GM19452 (cell line): ENCODE measurements around the gene HEATR5A.
"Not testable (repeated sequence)": the region's sequence is repeated elsewhere in the genome, so short reads cannot be mapped to it uniquely, and the experiment has no call there.

Source experiments
- ATAC-seq: cut with Tn5 transposase; IDR thresholded peaks from one replicate; pipeline ENCODE4 v1.9.1; 2021; ENCODE audit not compliant: unreplicated experiment

The HEATR5A gene

DNA sequence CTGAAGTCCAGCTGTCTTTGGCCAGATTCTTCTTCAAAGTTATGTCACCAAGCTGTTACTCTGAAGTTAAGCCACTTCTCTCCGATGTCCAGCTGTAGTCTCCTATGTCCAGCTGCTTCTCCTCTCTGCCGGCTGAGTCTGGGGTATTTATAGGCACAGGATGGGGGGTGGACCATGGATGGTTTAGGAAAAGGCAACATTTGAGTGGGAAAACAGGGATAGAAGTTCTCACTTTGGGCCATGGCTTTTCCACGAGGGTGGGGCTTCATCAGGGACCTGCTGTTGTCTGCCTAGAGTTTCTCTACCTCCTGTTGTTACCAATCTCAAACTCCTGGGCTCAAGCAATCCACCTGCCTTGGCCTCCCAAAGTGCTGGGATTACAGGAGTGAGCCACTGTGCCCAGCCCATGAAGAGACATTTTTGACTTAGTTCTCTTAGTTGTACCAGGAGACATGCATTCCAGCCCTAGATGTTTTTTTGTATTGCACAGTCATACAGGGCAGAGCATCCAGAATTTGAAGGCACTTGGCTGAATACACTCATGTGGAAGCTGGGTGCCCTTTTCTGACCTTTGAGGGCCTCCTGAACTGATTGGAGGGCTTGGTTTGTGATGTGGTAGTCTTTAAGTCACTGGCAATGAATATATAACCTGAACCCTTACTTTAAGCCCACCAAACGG, 132.9 kb downstream of the HEATR5A start:
- ATAC-seq = no peak

DNA sequence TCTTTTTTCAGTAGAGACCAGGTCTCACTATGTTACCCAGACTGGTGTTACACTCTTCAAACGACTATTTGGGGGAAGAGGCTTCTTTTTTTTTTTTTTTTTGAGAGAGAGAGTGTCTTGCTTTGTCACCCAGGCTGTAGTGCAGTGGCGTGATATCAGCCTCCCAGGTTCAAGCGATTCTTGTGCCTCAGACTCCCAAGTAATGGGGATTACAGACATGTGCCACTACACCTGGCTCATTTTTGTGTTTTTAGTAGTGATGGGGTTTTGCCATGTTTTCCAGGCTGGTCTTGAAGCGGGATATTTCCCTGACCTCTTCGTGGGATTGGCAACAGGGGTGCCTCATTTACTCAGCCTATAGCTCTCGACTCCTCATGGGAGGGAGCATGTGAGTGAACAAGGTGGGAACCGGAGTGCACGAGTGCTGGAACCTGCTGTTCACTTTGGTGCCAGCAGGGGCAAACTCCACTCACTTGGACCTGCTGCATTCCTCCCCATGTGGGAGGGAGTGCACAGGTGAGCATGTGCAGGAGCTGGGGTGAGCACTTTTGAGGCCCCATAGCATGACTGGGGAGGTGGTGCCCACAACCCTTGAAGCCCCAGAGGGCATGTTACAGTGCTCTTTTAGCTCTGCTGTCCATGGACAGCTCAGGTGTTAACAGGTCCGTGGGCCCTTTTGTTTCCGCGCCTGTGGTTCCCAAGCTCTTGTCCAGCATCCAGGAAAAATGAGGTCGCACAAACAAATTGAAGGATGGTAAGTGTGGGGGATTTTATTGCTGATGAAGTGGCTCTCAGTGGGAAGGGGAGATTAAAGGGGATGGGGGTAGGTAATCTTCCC, 133.7 kb downstream of the HEATR5A start:
- ATAC-seq = no peak

DNA sequence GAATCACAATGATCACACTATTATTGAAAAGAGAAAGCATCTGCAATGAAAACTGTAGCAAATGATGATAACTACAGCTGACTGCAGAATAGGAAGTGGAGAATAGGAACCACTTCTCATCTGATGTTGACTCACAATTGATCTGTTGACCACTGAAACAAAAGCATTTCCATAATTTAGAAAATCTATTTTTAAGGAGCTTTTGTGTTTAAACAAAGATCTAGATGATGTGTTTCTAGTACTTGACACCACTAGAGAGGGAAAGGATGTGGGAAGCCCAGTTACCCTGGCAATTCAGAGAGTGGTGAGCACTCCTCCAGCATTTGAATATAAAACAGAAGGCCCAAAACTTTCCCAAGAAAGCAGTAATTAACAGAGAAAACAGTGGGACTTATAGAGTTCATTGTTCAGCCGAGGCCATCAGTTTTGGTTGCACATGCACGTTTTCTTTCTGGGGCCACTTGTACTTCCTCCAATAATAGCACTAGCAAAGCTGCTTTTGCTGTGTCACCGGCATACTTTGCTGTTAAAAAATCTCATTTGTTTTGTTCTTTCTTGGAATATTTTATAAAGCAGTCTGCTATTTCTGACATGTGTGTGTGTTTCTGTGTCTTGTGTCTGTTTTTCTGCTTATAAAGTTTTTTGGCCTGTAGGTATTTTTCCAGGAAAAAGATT, 136.6 kb downstream of the HEATR5A start:
- peak; percentile 65 for ATAC-seq

DNA sequence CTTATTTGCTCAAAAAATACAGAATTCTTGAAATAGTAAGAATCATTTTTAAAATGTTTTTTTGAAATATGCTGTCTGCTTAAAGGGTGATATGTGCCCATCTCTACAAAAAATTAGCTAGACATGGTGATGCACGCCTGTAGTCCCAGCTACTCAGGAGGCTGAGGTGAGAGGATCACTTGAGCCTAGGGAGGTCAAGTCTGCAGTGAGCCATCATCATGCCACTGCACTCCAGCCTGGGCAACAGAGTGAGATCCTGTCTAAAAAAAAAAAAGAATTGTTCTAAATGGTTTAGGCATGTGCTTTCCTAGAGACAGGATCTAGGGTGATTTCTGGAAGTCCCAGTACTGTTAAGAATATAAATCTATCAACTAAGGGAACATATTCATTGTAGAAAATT, 137.2 kb downstream of the HEATR5A start:
- peak; percentile 17 for ATAC-seq

DNA sequence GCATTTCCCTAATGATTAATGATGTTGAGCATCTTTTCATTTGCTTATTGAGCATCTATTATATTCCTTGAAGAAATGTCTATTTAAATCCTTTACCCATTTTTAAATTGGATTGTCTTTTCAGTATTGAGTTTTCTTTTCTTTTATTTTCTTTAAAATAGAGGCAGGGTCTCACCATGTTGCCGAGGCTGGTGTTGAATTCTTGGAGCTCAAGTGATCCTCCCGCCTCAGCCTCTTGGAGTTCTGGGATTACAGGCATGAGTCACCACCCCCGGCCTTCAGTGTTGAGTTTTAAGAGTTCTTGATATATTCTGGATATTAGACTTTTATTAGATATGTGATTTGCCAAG, 139.5 kb downstream of the HEATR5A start:
- ATAC-seq = no peak

DNA sequence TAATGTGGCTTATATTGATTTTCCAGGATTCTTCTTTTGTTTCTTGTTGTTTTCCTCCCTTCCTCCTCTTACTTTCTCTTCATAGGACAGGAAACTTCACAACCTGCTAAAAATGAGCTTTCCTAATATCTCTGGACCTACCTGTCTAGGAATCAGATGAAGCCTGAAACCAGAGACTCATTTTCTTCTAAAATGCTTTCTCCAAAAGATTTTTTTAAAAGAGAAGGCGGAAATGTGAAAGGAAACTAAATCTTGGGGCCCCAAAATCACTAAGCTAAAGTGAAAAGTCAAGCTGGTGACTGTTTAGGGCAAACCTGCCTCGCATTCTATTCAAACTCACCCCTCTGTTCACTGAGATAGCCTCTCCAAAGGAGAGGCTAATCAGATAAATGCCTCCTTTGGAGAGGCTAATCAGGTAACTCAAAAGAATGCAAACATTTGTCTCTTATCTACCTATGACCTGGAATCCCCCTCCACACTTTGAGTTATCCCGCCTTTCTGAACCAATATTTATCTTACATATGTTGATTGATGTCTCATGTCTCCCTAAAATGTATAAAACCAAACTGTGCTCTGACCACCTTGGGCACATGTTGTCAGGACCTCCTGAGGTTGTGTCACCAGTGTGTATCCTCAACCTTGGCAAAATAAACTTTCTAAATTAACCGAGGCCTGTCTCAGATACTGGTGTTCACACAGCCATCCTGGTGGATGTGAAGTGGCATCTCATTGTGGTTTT, 140.0 kb downstream of the HEATR5A start:
- no peak for ATAC-seq

DNA sequence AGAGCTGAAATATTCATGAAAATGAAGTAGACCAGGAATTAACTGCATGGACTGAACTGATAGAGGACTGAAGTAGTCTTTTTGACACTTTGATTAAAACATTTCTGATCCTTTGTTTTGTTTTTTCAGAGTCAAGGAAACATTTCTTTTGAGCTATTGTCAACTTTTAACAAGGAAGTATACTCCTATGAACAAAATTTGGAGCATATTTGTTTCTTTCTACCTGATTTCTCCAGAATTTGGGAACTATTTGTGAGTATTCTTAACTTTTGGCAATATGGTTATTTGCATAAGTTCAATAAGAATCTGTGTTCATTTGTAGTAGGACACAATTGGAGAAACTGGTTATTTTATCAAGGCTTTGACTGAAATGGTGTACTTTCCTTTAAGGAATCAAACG, 141.5 kb downstream of the HEATR5A start:
- ATAC-seq = no peak

DNA sequence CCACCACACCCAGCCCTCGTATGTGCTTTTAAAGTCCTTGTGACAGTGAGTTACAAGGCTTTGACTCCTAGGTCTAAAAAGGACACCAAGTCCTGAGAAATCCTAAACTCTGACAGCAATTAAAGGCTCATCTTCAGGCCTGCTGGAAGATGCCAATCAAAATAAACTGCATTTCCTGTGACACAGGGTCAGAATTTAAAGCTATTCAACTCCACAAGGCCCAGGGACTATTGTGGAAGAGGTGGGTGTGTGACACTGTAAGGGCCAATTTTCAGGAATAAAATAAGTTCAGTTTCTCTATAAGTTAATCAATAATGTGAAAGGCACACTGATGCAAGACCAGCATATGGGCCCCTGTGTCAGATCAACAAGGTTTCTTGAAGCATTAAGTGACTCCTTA, 143.3 kb downstream of the HEATR5A start:
- ATAC-seq = no peak

DNA sequence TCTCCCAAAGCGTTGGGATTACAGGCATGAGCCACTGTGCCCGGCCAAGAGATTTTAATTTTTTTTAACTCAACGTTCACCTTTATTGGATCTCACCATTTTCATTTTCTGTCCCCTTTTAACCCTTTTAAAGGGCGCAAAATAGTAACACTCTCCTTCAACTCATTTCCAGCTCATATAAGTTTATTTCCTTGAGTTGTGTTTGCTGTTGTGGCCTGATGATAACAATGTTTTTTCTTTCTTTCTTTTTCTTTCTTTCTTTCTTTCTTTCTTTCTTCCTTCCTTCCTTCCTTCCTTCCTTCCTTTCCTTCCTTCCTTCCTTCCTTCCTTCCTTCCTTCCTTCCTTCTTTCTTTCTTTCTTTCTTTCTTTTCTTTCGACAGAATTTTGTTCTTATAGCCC, 143.9 kb downstream of the HEATR5A start:
- not testable (repeated sequence) for ATAC-seq

DNA sequence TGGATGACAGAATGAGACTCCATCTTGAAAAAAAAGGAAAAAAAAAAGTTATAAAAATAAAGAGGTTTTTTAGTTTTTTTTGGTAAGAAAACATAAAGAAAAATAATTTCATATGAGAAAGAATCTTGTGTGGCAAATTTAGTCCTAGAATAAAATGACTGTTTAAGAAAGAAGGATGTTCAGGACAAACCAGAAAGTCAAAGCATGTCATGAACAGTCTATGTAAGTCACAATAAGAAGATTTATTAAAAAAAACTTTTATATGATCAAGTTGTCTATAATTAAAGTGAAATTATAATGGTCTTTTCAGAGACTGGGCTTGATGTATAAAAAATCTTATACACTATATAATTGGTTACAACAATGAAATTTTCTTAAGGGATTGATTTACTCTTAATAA, 144.6 kb downstream of the HEATR5A start:
- ATAC-seq = no peak

DNA sequence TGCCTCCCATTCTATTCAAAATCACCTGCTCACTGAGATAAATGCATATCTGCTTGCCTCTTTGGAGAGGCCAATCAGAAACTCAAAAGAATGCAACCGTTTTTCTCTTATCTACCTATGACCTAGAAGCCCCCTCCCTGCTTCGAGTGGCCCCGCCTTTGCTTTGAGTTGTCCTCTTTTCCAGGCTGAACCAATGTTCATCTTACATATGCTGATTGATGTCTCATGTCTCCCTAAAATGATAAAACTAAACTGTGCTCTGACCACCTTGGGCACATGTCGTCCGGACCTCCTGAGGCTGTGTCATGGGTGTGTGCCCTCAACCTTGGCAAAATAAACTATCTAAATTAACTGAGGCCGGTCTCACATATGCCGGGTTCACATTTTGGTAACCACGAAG, 148.7 kb downstream of the HEATR5A start:
- no peak for ATAC-seq

DNA sequence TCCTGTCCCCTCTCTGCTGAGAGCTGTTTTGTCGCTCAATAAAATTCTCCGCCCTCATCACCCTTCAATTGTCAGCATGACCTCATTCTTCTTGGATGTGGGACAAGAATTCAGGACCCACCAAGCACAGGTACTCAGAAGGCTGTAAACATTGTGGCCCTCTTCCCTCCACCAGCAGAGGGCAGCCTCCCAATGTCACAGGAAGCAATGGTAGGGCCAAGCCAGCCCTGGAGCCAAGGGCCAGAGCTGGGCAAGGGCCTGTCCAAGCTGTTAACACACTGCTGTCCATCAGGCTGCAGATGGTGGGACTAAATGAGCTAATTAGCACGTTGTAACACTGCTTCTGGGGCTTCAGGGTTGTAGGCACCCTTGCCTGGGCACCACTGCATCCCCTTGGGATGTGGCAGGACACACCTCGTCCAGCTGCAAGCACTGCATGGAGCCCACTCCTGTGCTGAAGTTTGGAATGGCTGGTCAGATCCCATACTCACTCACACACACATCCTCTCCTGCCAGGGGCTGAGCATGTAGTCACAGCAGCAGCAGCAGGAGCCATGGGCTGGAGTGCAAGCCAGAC, 150.1 kb downstream of the HEATR5A start:
- ATAC-seq = no peak

DNA sequence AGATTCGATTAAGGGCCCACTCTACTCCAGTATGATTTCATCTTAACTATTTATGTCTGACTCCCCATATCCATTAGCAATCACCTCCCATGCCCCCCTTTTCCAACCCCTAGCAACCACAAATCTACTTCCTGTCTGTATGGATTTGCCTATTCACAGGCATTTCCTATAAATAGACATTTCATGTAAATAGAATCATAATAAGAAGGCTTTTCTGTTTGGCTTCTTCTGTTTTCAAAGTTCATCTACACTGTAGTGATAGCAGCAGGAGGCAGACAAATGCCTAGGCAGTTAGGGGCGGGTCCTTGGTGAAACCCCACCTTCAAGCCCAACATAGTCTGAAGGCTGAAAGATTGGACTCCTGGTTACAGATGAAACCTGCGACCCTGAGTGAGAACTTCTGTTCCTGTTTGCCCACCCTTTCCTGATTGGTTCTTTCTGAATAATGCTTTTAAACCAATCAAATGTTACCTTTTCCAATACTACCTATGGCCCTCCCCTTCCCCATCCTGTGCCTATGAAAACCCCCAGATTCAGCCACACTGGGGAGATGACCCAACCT, 150.6 kb downstream of the HEATR5A start:
- no peak for ATAC-seq

DNA sequence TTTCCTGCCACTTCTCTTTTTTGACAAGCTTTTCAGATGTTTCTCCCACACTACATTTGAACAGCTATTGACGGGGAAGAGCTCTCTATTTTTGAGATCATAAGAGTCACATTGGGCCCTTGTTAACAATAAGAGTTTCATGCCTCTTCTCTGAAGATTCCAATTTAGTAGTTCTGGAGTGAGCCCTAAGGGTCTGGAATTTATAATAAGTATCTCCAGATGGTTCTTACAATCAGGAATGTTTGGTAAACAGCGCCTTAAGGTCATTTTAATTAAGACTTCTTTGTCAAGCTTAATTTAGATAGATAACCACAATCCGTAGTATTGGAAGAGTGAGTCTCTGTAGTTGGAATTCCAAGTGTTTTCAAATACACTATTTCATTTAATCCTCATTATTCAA, 152.1 kb downstream of the HEATR5A start:
- no peak for ATAC-seq

DNA sequence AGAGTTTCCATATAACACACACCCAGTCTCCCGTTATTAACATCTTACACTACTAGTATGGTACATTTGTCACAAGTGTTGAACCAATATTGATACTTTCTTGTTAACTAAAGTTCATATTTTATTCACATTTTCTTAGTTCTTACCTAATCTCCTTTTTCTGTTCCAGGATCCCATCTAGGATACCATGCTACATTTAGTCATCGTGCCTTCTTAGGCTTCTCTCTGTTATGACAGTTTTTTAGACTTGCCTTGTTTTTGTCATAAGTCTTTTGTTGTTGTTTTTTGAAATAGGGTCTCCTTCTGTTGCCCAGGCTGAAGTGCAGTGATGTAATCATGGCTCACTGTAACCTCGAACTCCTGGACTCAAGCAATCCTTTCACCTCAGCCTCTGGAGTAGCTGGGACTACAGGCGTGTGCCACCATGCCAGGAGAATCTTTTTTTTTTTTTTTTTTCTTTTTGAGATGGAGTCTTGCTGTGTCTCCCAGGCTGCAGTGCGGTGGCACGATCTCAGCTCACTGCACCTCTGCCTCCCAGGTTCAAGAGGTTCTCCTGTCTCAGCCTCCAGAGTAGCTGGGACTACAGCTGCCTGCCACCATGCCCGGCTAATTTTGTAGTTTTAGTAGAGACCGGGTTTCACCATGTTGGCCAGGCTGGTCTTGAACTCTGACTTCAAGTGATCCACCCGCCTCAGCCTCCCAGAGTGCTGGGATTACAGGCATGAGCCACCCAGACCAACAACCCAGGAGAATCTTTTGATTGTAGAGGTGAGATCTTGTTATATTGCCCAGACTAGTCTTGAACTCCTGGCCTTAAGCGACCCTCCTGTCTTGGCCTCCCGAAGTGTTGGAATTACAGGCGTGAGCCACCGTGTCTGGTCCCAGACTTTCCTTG, 153.7 kb downstream of the HEATR5A start:
- ATAC-seq = no peak

DNA sequence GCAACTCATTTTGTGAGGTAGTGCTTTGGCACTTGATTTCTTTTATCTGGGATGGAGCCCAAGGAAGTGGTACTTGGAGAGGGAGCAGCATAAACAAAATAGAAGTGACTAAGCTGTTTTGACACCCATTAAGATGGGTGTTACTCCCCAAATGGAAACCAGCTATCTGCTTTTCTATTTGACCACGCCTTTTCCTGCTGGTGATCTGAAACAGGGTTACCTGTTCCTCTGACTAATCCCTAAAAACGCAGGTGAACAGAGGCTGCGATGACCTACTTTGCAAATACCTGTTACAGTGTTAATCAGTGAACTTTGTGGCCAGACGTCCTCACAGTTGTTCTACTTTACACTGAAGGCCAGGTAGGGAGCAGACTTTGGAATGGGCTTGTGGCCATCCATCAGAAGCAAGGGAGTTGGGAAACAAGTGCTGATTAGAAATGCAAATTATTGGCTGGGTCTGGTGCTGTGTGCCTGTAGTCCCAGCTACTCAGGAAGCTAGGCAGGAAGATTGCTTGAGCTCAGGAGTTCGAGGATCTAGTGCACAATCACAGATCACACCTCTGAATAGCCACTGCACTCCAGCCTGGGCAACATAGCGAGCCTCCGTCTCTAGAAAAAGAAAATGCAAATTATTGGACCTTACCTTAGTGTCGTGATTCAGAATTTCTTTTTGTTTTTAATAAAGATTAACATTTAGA, 154.5 kb downstream of the HEATR5A start:
- no peak for ATAC-seq

DNA sequence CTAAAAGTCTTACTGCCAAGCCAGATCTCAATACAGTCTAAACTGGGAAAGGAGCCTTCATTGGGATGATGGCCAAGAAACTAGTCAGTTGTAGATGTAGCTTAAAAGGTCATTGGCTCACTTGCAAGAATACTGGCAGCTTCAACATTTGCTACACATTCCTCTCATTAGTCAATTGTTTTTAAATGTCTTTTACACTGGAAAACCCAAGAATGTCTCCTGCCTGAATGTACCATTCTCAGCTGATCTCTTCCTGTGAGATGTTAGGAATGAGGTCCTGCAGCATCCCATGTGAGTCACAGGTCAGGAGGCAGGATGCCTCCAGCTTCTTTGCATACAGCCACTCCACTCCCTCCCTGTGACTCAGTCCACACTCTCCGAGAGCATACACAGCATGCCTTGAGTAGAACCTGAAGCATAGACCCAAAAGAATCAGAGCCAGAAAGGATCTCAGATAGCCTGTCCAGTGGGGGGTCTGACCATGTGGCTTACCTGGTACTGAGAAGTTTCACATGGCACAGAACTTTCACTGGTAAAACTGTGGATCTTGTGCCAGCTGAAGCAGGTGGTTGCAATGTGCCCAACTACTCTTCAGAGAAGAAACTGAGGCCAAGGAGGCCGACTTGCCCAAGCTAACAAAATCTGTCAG, 156.7 kb downstream of the HEATR5A start:
- ATAC-seq = no peak

DNA sequence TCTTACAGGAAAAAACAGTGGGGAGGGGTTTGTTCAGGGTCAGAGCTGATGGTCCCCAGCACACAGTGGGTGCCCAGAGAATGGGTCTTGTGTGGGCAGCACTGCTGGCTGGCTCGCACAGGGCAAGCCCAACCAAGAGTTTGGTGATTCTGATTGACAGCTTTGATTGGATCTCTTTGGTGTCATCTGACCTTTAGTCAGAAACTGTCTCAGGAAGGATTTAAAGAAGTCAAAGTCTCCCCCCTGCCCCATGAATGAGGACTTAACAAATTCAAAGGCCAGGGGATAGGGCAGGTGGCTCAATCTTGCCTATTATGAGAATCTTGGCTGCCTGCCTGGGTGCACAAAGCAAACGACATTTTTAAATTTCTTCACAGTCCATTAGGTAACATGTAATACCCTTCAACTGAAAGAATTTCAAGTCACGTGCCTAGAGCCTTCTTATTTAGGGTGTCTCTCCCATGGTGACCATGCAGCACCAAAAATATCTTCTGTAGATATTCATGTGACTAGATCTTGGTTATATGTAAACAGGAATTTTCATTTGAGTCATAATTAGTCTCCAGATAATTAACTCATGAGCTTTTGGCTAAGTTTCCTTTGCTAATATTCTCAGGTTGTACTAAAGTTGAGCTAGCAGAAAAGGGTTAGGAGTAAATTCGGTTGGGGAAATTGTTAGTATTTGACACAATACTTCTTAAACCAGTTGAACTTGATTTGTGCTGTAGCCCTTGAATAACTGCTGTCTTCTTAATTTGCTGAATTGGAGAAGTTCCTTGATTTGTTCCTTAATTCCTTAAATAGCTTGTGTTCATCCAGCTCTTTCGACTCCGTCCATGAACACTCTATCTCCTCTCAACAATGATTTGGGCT, 158.3 kb downstream of the HEATR5A start:
- ATAC-seq = no peak
